Hypothalamus (tissue), 51 donors: ENCODE measurements around the gene PCDHA5.
"Not testable (repeated sequence)": the region's sequence is repeated elsewhere in the genome, so short reads cannot be mapped to it uniquely, and the experiment has no call there.

Experiments used
- DNase-seq, 51 donors: peaks; one replicate each; lab custom pipeline; 2025; lab: John Stamatoyannopoulos, UW

The PCDHA5 gene

DNA sequence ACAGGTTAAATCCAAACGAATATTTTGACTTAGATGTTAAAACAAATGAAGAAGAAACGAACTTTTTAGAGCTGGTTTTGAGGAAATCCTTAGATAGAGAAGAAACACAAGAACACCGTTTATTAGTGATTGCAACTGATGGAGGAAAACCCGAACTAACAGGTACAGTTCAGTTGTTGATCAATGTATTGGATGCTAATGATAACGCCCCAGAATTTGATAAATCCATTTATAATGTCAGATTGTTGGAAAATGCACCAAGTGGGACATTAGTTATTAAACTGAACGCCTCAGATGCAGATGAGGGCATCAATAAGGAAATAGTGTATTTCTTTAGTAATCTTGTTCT is 842 bp downstream of the PCDHA5 start:
- no peak for DNase-seq

DNA sequence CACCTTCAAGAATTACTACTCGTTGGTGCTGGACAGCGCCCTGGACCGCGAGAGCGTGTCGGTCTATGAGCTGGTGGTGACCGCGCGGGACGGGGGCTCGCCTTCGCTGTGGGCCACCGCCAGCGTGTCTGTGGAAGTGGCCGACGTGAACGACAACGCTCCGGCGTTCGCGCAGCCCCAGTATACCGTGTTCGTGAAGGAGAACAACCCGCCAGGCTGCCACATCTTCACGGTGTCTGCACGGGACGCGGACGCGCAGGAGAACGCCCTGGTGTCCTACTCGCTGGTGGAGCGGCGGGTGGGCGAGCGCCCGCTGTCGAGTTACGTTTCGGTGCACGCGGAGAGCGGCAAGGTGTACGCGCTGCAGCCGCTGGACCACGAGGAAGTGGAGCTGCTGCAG is 1.6 kb downstream of the PCDHA5 start:
- not testable (repeated sequence) for DNase-seq

DNA sequence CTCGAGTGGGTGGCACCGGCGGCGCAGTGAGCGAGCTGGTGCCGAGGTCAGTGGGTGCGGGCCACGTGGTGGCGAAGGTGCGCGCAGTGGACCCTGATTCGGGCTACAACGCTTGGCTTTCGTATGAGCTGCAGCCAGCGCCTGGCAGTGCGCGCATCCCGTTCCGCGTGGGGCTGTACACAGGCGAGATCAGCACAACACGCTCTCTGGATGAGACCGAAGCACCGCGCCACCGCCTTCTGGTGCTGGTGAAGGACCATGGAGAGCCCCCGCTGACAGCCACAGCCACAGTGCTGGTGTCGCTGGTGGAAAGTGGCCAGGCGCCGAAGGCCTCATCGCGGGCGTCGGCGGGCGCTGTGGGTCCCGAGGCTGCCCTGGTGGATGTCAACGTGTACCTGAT is 2.1 kb downstream of the PCDHA5 start:
- no peak for DNase-seq

DNA sequence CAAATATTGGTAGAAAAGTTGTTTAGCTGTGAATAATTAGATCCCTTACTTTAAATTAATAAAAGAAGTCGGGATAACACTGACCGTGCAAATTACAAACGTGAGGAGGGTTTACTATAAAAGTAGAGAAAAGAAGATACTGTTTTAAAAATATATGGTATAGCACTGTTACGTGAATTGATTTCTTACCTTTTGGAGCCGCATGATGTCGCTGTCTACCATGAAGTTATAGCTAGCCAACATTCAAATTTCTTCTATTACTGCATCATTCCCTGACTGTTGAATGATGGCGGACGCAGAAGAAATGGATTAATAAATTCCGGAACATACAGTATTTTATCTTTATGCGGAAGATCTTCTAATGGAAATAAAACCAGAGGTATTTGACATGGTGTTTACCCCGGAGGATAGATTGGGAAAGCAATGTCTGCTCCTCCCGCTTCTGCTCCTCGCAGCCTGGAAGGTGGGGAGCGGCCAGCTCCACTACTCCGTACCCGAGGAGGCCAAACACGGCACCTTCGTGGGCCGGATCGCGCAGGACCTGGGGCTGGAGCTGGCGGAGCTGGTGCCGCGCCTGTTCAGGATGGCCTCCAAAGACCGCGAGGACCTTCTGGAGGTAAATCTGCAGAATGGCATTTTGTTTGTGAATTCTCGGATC is 6.4 kb downstream of the PCDHA5 start, which contains the start of gene PCDHA6:
PCDHA6 (plus strand) TSS at position 257 of the 658 bp plus-strand sequence; CDS start at position 389, 132 bp downstream.
- DNase-seq = peak in 1 of 51 donors; percentile 5

DNA sequence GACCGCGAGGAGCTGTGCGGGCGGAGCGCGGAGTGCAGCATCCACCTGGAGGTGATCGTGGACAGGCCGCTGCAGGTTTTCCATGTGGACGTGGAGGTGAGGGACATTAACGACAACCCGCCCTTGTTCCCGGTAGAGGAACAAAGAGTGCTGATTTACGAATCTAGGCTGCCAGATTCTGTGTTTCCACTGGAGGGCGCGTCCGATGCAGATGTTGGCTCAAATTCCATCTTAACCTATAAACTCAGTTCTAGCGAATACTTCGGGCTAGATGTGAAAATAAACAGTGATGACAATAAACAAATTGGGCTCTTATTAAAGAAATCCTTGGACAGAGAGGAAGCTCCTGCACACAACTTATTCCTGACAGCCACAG is 6.9 kb downstream of the PCDHA5 start:
- DNase-seq = no peak

DNA sequence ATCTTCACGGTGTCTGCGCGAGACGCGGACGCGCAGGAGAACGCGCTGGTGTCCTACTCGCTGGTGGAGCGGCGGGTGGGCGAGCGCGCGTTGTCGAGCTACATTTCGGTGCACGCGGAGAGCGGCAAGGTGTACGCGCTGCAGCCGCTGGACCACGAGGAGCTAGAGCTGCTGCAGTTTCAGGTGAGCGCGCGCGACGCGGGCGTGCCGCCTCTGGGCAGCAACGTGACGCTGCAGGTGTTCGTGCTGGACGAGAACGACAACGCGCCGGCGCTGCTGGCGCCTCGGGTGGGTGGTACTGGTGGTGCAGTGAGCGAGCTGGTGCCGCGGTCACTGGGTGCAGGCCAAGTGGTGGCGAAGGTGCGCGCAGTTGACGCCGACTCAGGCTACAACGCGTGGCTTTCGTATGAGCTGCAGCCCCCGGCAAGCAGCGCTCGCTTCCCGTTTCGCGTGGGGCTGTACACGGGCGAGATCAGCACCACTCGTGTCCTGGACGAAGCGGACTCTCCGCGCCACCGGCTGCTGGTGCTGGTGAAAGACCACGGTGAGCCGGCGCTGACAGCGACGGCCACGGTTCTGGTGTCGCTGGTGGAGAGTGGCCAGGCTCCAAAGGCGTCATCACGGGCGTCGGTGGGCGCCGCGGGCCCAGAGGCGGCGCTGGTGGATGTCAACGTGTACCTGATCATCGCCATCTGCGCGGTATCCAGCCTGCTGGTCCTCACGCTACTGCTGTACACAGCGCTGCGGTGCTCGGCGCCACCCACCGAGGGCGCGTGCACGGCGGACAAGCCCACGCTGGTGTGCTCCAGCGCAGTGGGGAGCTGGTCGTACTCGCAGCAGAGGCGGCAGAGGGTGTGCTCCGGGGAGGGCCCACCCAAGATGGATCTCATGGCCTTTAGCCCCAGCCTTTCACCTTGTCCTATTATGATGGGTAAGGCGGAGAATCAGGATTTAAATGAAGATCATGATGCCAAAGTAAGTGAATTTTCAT is 8.4 kb downstream of the PCDHA5 start:
- not testable (repeated sequence) for DNase-seq

DNA sequence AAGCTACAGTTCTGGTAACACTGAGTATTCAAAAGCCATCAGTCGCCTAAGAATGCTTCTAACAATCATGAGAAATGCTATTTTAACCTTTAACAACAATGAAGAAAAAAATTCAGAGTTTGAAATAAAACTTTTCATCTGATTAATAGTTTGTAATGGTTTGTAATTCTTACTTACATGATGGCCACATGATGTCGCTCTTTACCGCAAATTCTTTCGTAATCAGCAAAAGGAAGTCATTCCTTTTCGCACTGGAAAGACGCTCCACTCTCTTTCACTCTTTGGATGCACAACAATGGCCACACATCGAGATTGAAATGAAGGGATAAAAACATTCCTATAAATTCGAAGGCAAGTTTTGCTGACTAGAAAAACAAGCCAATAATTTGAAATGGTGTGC is 12.6 kb downstream of the PCDHA5 start, which contains the start of gene PCDHA7:
PCDHA7 (plus strand) TSS at position 277 of the 400 bp plus-strand sequence; CDS start at position 392, 115 bp downstream.
- DNase-seq = peak in 1 of 51 donors; percentile 36

DNA sequence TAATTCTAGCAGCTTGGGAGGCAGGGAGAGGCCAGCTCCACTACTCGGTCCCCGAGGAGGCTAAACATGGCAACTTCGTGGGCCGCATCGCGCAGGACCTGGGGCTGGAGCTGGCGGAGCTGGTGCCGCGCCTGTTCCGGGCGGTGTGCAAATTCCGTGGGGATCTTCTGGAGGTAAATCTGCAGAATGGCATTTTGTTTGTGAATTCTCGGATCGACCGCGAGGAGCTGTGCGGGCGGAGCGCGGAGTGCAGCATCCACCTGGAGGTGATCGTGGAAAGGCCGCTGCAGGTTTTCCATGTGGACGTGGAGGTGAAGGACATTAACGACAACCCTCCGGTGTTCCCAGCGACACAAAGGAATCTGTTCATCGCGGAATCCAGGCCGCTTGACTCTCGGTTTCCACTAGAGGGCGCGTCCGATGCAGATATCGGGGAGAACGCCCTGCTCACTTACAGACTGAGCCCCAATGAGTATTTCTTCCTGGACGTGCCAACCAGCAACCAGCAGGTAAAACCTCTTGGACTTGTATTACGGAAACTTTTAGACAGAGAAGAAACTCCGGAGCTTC is 13.1 kb downstream of the PCDHA5 start:
- peak in 1 of 51 donors; percentile 21 for DNase-seq

DNA sequence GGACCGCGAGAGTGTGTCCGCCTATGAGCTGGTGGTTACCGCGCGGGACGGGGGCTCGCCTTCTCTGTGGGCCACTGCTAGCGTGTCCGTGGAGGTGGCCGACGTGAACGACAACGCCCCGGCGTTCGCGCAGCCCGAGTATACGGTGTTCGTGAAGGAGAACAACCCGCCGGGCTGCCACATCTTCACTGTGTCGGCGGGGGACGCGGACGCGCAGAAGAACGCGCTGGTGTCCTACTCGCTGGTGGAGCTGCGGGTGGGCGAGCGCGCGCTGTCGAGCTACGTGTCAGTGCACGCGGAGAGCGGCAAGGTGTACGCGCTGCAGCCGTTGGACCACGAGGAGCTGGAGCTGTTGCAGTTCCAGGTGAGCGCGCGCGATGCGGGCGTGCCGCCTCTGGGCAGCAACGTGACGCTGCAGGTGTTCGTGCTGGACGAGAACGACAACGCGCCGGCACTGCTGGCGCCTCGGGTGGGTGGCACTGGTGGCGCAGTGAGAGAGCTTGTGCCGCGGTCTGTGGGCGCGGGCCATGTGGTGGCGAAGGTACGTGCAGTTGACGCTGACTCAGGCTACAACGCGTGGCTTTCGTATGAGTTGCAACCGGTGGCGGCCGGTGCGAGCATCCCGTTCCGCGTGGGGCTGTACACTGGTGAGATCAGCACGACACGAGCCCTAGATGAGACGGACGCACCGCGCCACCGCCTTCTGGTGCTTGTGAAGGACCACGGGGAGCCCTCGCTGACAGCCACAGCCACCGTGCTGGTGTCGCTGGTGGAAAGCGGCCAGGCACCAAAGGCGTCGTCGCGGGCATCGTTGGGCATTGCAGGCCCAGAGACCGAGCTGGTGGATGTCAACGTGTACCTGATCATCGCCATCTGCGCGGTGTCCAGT is 14.5 kb downstream of the PCDHA5 start:
- DNase-seq = no peak

DNA sequence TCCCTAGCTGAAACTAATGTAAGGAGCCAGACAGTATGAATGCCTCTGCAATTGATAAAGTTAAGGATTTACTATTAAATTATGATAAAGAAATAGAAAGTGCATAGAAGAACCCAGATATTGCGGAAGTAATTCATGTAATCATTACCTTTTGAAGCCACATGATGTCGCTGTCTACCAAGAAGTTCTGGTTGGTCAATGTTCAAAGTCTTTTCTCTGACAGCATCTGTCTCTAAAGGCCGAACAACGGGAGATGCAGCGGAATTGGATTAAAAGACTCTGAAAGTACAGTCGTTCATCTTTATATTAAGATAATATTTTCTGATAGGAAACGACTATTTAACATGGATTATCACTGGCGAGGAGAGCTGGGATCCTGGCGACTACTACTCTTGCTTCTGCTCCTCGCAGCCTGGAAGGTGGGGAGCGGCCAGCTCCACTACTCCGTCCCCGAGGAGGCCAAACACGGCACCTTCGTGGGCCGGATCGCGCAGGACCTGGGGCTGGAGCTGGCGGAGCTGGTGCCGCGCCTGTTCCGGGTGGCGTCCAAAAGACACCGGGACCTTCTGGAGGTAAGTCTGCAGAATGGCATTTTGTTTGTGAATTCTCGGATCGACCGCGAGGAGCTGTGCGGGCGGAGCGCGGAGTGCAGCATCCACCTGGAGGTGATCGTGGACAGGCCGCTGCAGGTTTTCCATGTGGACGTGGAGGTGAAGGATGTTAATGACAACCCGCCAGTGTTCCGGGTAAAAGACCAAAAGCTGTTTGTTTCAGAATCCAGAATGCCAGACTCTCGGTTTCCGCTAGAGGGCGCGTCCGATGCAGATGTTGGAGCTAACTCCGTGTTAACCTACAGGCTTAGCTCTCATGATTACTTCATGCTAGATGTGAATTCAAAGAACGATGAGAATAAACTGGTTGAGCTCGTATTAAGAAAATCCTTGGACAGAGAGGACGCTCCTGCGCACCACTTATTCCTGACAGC is 19.9 kb downstream of the PCDHA5 start, which contains the start of gene PCDHA8:
PCDHA8 (plus strand) TSS at position 210 of the 985 bp plus-strand sequence; CDS start at position 345, 135 bp downstream.
- peak in 5 of 51 donors; percentile 19 to 48 (median 35) for DNase-seq

DNA sequence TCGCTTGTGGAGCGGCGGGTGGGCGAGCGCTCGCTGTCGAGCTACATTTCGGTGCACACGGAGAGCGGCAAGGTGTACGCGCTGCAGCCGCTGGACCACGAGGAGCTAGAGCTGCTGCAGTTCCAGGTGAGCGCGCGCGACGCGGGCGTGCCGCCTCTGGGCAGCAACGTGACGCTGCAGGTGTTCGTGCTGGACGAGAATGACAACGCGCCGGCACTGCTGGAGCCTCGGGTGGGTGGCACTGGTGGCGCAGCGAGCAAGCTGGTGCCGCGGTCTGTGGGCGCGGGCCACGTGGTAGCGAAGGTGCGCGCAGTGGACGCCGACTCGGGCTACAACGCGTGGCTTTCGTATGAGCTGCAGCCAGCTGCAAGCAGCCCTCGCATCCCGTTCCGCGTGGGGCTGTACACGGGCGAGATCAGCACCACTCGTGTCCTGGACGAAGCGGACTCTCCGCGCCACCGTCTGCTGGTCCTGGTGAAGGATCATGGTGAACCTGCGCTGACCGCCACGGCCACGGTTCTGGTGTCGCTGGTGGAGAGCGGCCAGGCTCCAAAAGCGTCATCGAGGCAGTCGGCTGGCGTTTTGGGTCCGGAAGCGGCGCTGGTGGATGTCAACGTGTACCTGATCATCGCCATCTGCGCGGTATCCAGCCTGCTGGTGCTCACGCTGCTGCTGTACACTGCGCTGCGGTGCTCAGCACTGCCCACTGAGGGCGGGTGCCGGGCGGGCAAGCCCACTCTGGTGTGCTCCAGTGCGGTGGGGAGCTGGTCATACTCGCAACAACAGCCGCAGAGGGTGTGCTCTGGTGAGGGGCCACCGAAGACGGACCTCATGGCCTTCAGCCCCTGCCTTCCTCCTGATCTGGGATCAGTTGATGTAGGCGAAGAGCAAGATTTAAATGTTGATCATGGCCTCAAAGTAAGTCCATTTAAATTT is 21.7 kb downstream of the PCDHA5 start:
- no peak for DNase-seq

DNA sequence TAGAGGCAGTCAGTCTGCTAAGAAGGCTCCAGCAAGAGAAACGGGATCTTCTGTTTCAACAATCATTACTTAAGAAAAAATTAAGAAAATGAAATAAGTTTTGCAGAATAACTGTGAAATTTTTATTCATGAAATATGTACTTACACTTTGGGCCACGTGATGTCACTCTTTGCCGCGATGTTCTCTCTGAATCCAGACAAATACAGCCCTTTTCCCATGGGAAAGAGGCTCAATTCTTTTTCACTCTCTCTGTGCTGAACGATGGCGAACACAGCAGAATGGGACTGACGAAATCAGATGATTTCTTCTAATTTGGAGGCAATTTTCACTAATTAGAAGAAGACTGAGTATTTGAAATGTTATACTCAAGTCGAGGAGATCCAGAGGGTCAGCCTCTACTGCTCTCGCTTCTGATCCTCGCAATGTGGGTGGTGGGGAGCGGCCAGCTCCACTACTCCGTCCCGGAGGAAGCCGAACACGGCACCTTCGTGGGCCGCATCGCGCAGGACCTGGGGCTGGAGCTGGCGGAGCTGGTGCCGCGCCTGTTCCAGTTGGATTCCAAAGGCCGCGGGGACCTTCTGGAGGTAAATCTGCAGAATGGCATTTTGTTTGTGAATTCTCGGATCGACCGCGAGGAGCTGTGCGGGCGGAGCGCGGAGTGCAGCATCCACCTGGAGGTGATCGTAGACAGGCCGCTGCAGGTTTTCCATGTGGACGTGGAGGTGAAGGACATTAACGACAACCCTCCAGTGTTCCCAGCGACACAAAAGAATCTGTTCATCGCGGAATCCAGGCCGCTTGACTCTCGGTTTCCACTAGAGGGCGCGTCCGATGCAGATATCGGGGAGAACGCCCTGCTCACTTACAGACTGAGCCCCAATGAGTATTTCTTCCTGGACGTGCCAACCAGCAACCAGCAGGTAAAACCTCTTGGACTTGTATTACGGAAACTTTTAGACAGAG is 27.0 kb downstream of the PCDHA5 start, which contains the start of gene PCDHA9:
PCDHA9 (plus strand) TSS at position 244 of the 964 bp plus-strand sequence; CDS start at position 358, 114 bp downstream.
- not testable (repeated sequence) for DNase-seq

DNA sequence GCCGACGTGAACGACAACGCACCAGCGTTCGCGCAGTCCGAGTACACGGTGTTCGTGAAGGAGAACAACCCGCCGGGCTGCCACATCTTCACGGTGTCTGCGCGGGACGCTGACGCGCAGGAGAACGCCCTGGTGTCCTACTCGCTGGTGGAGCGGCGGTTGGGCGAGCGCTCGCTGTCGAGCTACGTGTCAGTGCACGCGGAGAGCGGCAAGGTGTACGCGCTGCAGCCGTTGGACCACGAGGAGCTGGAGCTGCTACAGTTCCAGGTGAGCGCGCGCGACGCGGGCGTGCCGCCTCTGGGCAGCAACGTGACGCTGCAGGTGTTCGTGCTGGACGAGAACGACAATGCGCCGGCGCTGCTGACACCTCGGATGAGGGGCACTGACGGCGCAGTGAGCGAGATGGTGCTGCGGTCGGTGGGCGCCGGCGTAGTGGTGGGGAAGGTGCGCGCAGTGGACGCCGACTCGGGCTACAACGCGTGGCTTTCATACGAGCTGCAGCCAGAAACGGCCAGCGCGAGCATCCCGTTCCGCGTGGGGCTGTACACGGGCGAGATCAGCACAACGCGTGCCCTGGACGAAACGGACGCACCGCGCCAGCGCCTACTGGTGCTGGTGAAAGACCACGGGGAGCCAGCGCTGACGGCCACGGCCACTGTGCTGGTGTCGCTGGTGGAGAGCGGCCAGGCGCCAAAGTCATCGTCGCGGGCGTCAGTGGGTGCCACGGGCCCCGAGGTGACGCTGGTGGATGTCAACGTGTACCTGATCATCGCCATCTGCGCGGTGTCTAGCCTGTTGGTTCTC is 28.6 kb downstream of the PCDHA5 start:
- DNase-seq = not testable (repeated sequence)

DNA sequence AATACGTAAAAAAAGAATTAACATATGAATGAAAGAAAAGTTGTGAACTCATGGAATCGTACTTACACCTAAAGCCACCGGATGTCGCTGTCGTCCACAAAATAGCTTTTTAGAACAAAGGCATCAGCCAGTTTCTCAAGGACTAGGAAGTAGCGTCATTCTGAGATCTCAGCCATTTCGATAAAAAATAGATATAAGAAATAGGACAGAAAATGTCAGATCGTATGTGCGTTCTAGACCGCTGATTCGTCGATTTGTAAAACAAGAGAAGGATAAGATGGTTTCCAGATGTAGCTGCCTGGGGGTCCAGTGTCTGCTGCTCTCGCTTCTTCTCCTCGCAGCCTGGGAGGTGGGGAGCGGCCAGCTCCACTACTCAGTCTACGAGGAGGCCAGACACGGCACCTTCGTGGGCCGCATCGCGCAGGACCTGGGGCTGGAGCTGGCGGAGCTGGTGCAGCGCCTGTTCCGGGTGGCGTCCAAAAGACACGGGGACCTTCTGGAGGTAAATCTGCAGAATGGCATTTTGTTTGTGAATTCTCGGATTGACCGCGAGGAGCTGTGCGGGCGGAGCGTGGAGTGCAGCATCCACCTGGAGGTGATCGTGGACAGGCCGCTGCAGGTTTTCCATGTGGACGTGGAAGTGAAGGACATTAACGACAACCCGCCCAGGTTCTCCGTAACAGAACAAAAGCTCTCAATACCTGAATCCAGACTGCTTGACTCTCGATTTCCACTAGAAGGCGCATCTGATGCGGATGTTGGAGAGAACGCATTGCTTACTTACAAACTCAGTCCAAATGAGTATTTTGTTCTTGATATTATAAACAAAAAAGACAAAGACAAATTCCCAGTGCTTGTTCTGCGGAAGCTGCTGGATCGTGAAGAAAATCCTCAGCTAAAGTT is 34.6 kb downstream of the PCDHA5 start, which contains the start of gene PCDHA10:
PCDHA10 (plus strand) TSS at position 126 of the 903 bp plus-strand sequence; CDS start at position 278, 152 bp downstream.
- DNase-seq = peak in 4 of 51 donors; percentile 2 to 40 (median 22)
